Measurements from ENCODE around the gene TMEM131.

Gene TMEM131

GRCh38 chr2:97733341-97734035 lies 262.3 kb downstream of the TMEM131 start:
- no peak overlapping the region for H3K27ac ChIP-seq
- TF ChIP-seq ZFX (IDR thresholded peaks at IDR 0.05), result no peak
- no peak for TF ChIP-seq CTCF (conservative IDR thresholded peaks at IDR 0.05)

- no peak overlapping the region for H3K27ac ChIP-seq
- no peak for TF ChIP-seq CTCF (conservative IDR thresholded peaks at IDR 0.05)
- no peak for TF ChIP-seq ZFX (IDR thresholded peaks at IDR 0.05)
Observed at GRCh38 chr2:97732436-97733340, 263.1 kb downstream of the TMEM131 start.

GRCh38 chr2:97731274-97732020 lies 264.3 kb downstream of the TMEM131 start:
- H3K27ac ChIP-seq, result no peak overlapping the region
- TF ChIP-seq CTCF (conservative IDR thresholded peaks at IDR 0.05), result no peak
- TF ChIP-seq ZFX (IDR thresholded peaks at IDR 0.05), result no peak

- TF ChIP-seq CTCF (conservative IDR thresholded peaks at IDR 0.05) (no peak), ZFX (IDR thresholded peaks at IDR 0.05) (no peak)
- H3K27ac ChIP-seq, result no peak overlapping the region
Observed at GRCh38 chr2:97730245-97730644, 265.5 kb downstream of the TMEM131 start.

- H3K27ac ChIP-seq, result no peak overlapping the region
- TF ChIP-seq ZFX (IDR thresholded peaks at IDR 0.05), result no peak
- TF ChIP-seq CTCF (conservative IDR thresholded peaks at IDR 0.05), result no peak
Observed at GRCh38 chr2:97728091-97728731, 267.5 kb downstream of the TMEM131 start.

GRCh38 chr2:97727296-97727695 lies 268.5 kb downstream of the TMEM131 start:
- TF ChIP-seq CTCF (conservative IDR thresholded peaks at IDR 0.05) (no peak), ZFX (IDR thresholded peaks at IDR 0.05) (no peak)
- no peak overlapping the region for H3K27ac ChIP-seq
